ENCODE measurements around the gene ZBTB1. TPM values are rescaled to one million over a fixed set of nuclear protein-coding genes. Genes with fewer than 3 reads are reported as not detected.

The ZBTB1 gene
- total RNA-seq, 1 donor from 2014 or later: 53.3 TPM

DNA sequence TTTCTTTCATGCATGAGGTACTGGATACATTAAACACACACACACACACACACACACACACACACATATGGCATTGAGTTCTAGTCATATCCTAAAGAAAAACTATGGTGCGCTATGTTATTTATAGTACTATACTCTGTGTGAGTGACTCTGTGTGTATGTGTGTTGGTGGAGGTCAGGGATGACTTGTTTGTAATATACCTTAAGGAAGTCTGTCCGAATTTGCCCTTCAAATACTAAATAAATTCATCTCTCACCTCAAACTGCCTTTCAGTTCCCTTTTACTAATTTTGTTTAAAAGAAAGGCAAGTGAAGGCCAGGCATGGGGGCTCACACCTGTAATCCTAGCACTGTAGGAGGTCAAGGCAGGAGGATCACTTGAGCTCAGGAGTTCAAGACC, 41.4 kb upstream of the ZBTB1 start:
- H3K9me3 ChIP-seq (ENCODE audit: low read depth): no peaks in the 10 kb centered on the region
- TF ChIP-seq EZH2phosphoT487 (IDR thresholded peaks at IDR 0.05): no peak
- H3K9me3 Mint-ChIP-seq: no peaks in the 10 kb centered on the region
- no peaks in the 10 kb centered on the region for H3K36me3 ChIP-seq
- H3K36me3 Mint-ChIP-seq: peaks cover 1% of the 10 kb centered on the region
- peaks cover 13% of the 10 kb centered on the region for H3K4me1 ChIP-seq
- H3K79me2 ChIP-seq (ENCODE audit: low read depth): no peaks in the 10 kb centered on the region
- H3K27me3 Mint-ChIP-seq (ENCODE audit: insufficient read depth, low read depth): no peaks in the 10 kb centered on the region
- no peaks in the 10 kb centered on the region for H4K20me1 ChIP-seq (ENCODE audit: low read depth)
- H3K4me3 Mint-ChIP-seq: no peak overlapping the region
- H3K27me3 ChIP-seq: peaks cover 14% of the 10 kb centered on the region
- H3K4me1 Mint-ChIP-seq: peaks cover 9% of the 10 kb centered on the region
- peaks cover 30% of the 10 kb centered on the region for H3F3A ChIP-seq (ENCODE audit: low read depth)
- no peak overlapping the region for H3K27ac ChIP-seq
- H2AFZ ChIP-seq (replicated peaks): no peak overlapping the region
- no peak overlapping the region for H3K4me3 ChIP-seq
- H3K27ac Mint-ChIP-seq: no peak overlapping the region
- H3K4me2 ChIP-seq: no peak overlapping the region
- DNase-seq (ENCODE audit: low spot score): no peak
- H3K9ac ChIP-seq: no peak overlapping the region

DNA sequence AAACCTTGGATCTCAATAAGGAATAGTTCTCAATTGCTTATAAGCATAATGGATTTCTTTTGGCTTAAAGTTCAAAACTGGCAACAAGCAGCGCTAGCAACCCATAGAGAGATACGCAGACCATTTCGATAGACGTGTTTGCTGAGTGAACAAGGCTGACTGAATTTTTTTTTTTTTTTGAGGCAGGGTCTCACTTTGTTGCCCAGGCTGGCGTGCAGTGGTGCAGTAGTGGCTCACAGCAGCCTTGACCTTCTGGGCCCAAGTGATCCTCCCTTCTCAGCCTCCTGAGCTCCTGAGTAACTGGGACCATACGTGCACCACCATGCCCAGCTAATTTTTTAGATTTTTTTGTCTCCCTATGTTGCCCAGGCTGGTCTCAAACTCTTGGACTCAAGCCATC, 40.7 kb upstream of the ZBTB1 start:
- TF ChIP-seq EZH2 (IDR thresholded peaks at IDR 0.05): no peak
- TF ChIP-seq EZH2phosphoT487 (IDR thresholded peaks at IDR 0.05): no peak
- TF ChIP-seq CTCF (IDR thresholded peaks at IDR 0.05): no peak
- Histone ChIP-seq H3K36me3 (no peaks in the 10 kb centered on the region), H3K27ac (no peak overlapping the region), H4K20me1 (ENCODE audit: low read depth) (no peaks in the 10 kb centered on the region), H3K79me2 (ENCODE audit: low read depth) (no peaks in the 10 kb centered on the region), H3F3A (ENCODE audit: low read depth) (peaks cover 31% of the 10 kb centered on the region), H3K4me1 (peaks cover 13% of the 10 kb centered on the region), H2AFZ (replicated peaks) (no peak overlapping the region), H3K9me3 (ENCODE audit: low read depth) (no peaks in the 10 kb centered on the region), H3K27me3 (peaks cover 14% of the 10 kb centered on the region), H3K9ac (no peak overlapping the region), H3K4me3 (no peak overlapping the region), H3K4me2 (no peak overlapping the region)
- DNase-seq (ENCODE audit: low spot score): no peak
- Mint-ChIP-seq H3K27me3 (ENCODE audit: insufficient read depth, low read depth) (no peaks in the 10 kb centered on the region), H3K9me3 (no peaks in the 10 kb centered on the region), H3K4me3 (no peak overlapping the region), H3K27ac (no peak overlapping the region), H3K36me3 (peaks cover 2% of the 10 kb centered on the region), H3K4me1 (peaks cover 9% of the 10 kb centered on the region)

GRCh38 chr14:64464651-64465050, 39.9 kb upstream of the ZBTB1 start:
- Histone ChIP-seq H2AFZ (replicated peaks) (peak overlapping the region; percentile 60), H3K9ac (no peak overlapping the region), H3K4me3 (peak overlapping the region; percentile 94), H3K9me3 (ENCODE audit: low read depth) (no peaks in the 10 kb centered on the region), H3K4me2 (peak overlapping the region; percentile 98), H3K79me2 (ENCODE audit: low read depth) (no peaks in the 10 kb centered on the region), H3K27me3 (peaks cover 14% of the 10 kb centered on the region), H4K20me1 (ENCODE audit: low read depth) (no peaks in the 10 kb centered on the region), H3K36me3 (no peaks in the 10 kb centered on the region), H3K27ac (no peak overlapping the region), H3K4me1 (peaks cover 13% of the 10 kb centered on the region), H3F3A (ENCODE audit: low read depth) (peaks cover 31% of the 10 kb centered on the region)
- peaks cover 2% of the 10 kb centered on the region for H3K36me3 Mint-ChIP-seq
- no peaks in the 10 kb centered on the region for H3K9me3 Mint-ChIP-seq
- TF ChIP-seq EZH2 (IDR thresholded peaks at IDR 0.05): no peak
- no peak for TF ChIP-seq EZH2phosphoT487 (IDR thresholded peaks at IDR 0.05)
- no peak for TF ChIP-seq CTCF (IDR thresholded peaks at IDR 0.05)
- DNase-seq (ENCODE audit: low spot score): no peak
- H3K4me1 Mint-ChIP-seq: peaks cover 9% of the 10 kb centered on the region
- H3K27me3 Mint-ChIP-seq (ENCODE audit: insufficient read depth, low read depth): no peaks in the 10 kb centered on the region
- peak overlapping the region; percentile 85 for H3K4me3 Mint-ChIP-seq
- H3K27ac Mint-ChIP-seq: no peak overlapping the region

DNA sequence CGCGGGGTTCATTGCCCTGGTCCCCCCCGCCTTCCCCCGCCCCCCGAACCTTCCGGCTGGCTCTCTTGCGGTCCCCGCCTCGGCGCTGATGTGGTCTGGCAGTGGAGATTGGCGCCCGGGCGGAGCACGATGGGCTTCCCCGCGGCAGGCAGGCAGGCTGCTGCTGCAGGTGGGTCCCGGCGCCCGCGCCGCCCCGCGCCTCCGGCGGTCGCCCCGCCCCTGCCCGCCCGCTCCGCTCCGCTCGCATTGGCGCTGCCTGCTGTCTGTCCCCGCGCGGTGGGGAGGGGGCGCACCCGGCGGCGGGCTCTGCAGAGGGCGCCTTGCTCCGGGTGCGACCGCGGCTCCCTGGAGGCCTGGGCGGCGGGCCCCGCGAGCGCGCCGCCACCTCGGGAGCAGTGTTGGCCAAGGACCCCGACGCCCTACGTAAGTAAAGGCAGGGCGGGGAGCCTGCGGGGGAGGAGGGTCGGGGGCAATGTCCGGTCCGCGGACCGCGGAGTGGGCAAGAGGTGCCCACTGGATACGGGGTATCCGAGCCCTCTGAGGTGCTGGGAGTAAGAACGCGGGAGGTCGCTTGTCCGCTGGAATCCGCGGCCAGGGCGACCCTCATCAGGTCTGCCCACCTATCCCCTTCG, 39.3 kb upstream of the ZBTB1 start, which contains the start of gene AKAP5:
AKAP5 (plus strand) TSS at position 309 of the 632 bp plus-strand sequence. CDS start 2,896 bp downstream, outside the sequence.
- H3K27ac Mint-ChIP-seq: no peak within 1 kb of the TSS
- H3K4me3 Mint-ChIP-seq: peak within 1 kb of the TSS; percentile 89

More for the DNA sequence above, 39.3 kb upstream of the ZBTB1 start, which contains the start of gene AKAP5:
- TF ChIP-seq CTCF (IDR thresholded peaks at IDR 0.05) (peak; percentile 4), EZH2phosphoT487 (IDR thresholded peaks at IDR 0.05) (no peak)
- Mint-ChIP-seq H3K4me1 (peaks cover 9% of the 10 kb centered on the region), H3K36me3 (peaks cover 2% of the 10 kb centered on the region), H3K9me3 (no peaks in the 10 kb centered on the region), H3K27me3 (ENCODE audit: insufficient read depth, low read depth) (no peaks in the 10 kb centered on the region)
- H2AFZ ChIP-seq (replicated peaks): peak within 1 kb of the TSS; percentile 94
- H3K4me2 ChIP-seq: peak within 1 kb of the TSS; percentile 98
- H3F3A ChIP-seq (ENCODE audit: low read depth): peaks cover 31% of the 10 kb centered on the region
- peaks cover 14% of the 10 kb centered on the region for H3K27me3 ChIP-seq
- H3K9ac ChIP-seq: peak within 1 kb of the TSS; percentile 27
- no peak within 1 kb of the TSS for H3K27ac ChIP-seq
- H3K9me3 ChIP-seq (ENCODE audit: low read depth): no peaks in the 10 kb centered on the region
- no peaks in the 10 kb centered on the region for H3K79me2 ChIP-seq (ENCODE audit: low read depth)
- H3K4me3 ChIP-seq: peak within 1 kb of the TSS; percentile 94
- peak; percentile 94 for DNase-seq (ENCODE audit: low spot score)
- H3K36me3 ChIP-seq: no peaks in the 10 kb centered on the region
- H4K20me1 ChIP-seq (ENCODE audit: low read depth): no peaks in the 10 kb centered on the region
- peaks cover 13% of the 10 kb centered on the region for H3K4me1 ChIP-seq
